ENCODE measurements around the gene PSMD12. TPM values are rescaled to one million over a fixed set of nuclear protein-coding genes. Genes with fewer than 3 reads are reported as not detected.
"Not testable (repeated sequence)": the region's sequence is repeated elsewhere in the genome, so short reads cannot be mapped to it uniquely, and the experiment has no call there.

The PSMD12 gene
- total RNA-seq, 1 donor from 2014 or later = 36.5 TPM

DNA sequence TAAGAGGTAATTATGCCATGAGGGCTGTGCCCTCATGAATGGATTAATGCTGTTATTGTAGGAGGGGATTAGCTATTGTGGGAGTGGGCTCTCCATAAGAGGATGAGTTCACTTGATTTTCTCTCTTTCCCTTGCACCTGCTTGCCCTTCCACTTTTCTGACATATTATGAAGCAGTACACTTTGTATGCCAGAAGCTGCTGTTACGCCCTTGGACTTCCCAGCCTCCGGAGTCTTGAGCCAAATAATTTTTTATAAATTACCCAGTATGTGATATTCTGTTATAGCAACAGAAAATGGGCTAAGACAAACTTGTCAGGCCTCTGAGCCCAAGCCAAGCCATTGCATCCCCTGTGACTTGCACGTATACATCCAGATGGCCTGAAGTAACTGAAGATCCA, 38.4 kb downstream of the PSMD12 start:
- no peak for DNase-seq (ENCODE audit: low read depth)
- H3K27me3 ChIP-seq (ENCODE audit: control insufficient read depth, insufficient read depth, low read length) = no peaks in the 10 kb centered on the region
- H3K36me3 ChIP-seq (ENCODE audit: control insufficient read depth, insufficient read depth, low read length) = no peaks in the 10 kb centered on the region
- no peak overlapping the region for H3K4me3 ChIP-seq (ENCODE audit: low read depth, low read length)
- TF ChIP-seq, protein P1, sequence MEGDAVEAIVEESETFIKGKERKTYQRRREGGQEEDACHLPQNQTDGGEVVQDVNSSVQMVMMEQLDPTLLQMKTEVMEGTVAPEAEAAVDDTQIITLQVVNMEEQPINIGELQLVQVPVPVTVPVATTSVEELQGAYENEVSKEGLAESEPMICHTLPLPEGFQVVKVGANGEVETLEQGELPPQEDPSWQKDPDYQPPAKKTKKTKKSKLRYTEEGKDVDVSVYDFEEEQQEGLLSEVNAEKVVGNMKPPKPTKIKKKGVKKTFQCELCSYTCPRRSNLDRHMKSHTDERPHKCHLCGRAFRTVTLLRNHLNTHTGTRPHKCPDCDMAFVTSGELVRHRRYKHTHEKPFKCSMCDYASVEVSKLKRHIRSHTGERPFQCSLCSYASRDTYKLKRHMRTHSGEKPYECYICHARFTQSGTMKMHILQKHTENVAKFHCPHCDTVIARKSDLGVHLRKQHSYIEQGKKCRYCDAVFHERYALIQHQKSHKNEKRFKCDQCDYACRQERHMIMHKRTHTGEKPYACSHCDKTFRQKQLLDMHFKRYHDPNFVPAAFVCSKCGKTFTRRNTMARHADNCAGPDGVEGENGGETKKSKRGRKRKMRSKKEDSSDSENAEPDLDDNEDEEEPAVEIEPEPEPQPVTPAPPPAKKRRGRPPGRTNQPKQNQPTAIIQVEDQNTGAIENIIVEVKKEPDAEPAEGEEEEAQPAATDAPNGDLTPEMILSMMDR (IDR thresholded peaks at IDR 0.05; ENCODE audit: insufficient read depth, low read length, poor library complexity, severe bottlenecking) = no peak

- DNase-seq (ENCODE audit: low read depth); H3K4me3 ChIP-seq (ENCODE audit: low read depth, low read length); H3K27me3 ChIP-seq (ENCODE audit: control insufficient read depth, insufficient read depth, low read length); H3K36me3 ChIP-seq (ENCODE audit: control insufficient read depth, insufficient read depth, low read length): not testable (repeated sequence)
Observed at GRCh38 chr17:67326959-67327745, 39.2 kb downstream of the PSMD12 start.

GRCh38 chr17:67326440-67326839, 39.9 kb downstream of the PSMD12 start:
- H3K4me3 ChIP-seq (ENCODE audit: low read depth, low read length) = no peak overlapping the region
- TF ChIP-seq, protein P1 (IDR thresholded peaks at IDR 0.05; ENCODE audit: insufficient read depth, low read length, poor library complexity, severe bottlenecking) = no peak
- no peaks in the 10 kb centered on the region for H3K36me3 ChIP-seq (ENCODE audit: control insufficient read depth, insufficient read depth, low read length)
- H3K27me3 ChIP-seq (ENCODE audit: control insufficient read depth, insufficient read depth, low read length) = no peaks in the 10 kb centered on the region
- DNase-seq (ENCODE audit: low read depth) = no peak

DNA sequence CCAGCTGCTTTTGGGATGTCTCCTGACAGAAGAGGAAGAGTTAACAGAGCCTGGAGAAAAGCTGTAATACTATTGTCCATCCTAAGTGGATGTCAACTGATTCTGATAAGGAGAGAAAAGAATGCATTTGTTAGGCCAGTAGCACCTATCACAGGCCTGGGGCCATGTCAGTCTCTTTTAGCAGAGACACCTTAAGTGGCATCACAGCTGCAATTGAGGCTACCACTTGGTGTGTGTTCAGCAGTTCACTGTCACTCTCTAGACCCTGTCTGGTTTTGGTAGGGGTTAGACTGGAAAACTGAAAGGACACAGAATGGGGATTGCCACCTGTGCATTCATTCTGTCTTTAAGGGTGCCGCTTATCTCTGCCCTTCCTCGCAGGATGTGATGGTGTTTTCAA, 42.0 kb downstream of the PSMD12 start:
- no peaks in the 10 kb centered on the region for H3K36me3 ChIP-seq (ENCODE audit: control insufficient read depth, insufficient read depth, low read length)
- no peak for DNase-seq (ENCODE audit: low read depth)
- TF ChIP-seq, protein P1 (IDR thresholded peaks at IDR 0.05; ENCODE audit: insufficient read depth, low read length, poor library complexity, severe bottlenecking) = no peak
- no peak overlapping the region for H3K4me3 ChIP-seq (ENCODE audit: low read depth, low read length)
- H3K27me3 ChIP-seq (ENCODE audit: control insufficient read depth, insufficient read depth, low read length) = no peaks in the 10 kb centered on the region

DNA sequence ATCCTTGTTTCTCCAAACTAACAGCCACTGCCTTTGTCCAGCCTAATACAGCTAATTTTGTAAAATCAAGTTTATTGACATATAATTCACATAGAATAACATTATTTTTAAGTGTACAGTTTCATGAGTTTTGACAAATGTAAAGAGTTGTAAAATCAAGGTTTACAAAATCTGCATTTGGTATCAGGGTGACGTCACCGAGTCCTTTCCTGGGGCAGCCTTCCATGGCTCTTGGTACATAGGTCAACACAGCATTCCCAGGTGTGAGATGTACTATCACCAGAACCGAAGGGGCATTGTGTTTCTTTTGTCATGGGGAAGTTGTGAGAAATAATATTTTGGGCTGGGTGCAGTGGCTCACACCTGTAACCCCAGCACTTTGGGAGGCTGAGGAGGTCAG, 42.9 kb downstream of the PSMD12 start:
- Histone ChIP-seq H3K36me3 (ENCODE audit: control insufficient read depth, insufficient read depth, low read length) (no peaks in the 10 kb centered on the region), H3K27me3 (ENCODE audit: control insufficient read depth, insufficient read depth, low read length) (no peaks in the 10 kb centered on the region), H3K4me3 (ENCODE audit: low read depth, low read length) (no peak overlapping the region)
- DNase-seq (ENCODE audit: low read depth) = no peak
- TF ChIP-seq, protein P1 (IDR thresholded peaks at IDR 0.05; ENCODE audit: insufficient read depth, low read length, poor library complexity, severe bottlenecking) = no peak

DNA sequence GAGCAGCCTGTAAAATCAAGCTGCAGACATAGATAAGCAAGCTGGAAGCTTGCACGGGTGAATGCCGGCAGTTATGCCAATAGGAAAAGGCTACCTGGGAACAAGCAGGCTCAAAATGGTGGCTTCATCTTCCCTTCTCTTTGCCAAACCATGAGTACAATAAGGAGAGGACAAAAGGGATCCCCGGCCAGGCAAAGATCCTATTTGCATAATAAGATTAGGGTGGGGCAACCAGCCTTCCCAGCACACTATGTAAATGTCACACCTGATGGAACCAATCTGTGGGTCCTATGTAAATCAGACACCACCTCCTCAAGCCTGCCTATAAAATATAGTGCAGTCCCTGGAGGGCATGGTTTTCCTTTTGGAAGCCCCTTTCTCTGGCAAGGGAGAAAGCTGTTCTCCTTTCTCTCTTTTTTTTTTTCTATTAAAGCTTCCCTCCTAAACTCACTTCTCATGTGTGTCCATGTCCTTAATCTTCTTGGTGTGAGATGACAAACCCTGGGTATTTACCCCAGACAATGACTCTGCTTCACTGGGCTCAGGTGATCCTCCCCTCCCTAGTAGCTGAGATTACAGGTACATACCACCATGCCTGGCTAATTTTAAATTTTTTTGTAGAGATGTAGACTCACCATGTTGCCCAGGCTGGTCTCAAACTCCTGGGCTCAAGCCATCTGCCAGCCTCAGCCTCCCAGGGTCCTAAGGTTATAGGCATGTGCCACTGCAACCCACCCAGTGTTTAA, 44.2 kb downstream of the PSMD12 start:
- no peaks in the 10 kb centered on the region for H3K27me3 ChIP-seq (ENCODE audit: control insufficient read depth, insufficient read depth, low read length)
- TF ChIP-seq, protein P1 (IDR thresholded peaks at IDR 0.05; ENCODE audit: insufficient read depth, low read length, poor library complexity, severe bottlenecking) = no peak
- H3K4me3 ChIP-seq (ENCODE audit: low read depth, low read length) = no peak overlapping the region
- no peaks in the 10 kb centered on the region for H3K36me3 ChIP-seq (ENCODE audit: control insufficient read depth, insufficient read depth, low read length)
- DNase-seq (ENCODE audit: low read depth) = no peak

GRCh38 chr17:67321486-67321885, 44.9 kb downstream of the PSMD12 start:
- not testable (repeated sequence) for H3K27me3 ChIP-seq (ENCODE audit: control insufficient read depth, insufficient read depth, low read length); H3K36me3 ChIP-seq (ENCODE audit: control insufficient read depth, insufficient read depth, low read length); DNase-seq (ENCODE audit: low read depth); H3K4me3 ChIP-seq (ENCODE audit: low read depth, low read length)

Measured in kidney epithelial cell (primary cell).